ENCODE data around the gene CFAP46. TPM values are rescaled to one million over a fixed set of nuclear protein-coding genes. Genes with fewer than 3 reads are reported as not detected.
"Not testable (repeated sequence)": the region's sequence is repeated elsewhere in the genome, so short reads cannot be mapped to it uniquely, and the experiment has no call there.

The CFAP46 gene
- total RNA-seq, 1 donor from 2014 or later: 10.9 TPM

DNA sequence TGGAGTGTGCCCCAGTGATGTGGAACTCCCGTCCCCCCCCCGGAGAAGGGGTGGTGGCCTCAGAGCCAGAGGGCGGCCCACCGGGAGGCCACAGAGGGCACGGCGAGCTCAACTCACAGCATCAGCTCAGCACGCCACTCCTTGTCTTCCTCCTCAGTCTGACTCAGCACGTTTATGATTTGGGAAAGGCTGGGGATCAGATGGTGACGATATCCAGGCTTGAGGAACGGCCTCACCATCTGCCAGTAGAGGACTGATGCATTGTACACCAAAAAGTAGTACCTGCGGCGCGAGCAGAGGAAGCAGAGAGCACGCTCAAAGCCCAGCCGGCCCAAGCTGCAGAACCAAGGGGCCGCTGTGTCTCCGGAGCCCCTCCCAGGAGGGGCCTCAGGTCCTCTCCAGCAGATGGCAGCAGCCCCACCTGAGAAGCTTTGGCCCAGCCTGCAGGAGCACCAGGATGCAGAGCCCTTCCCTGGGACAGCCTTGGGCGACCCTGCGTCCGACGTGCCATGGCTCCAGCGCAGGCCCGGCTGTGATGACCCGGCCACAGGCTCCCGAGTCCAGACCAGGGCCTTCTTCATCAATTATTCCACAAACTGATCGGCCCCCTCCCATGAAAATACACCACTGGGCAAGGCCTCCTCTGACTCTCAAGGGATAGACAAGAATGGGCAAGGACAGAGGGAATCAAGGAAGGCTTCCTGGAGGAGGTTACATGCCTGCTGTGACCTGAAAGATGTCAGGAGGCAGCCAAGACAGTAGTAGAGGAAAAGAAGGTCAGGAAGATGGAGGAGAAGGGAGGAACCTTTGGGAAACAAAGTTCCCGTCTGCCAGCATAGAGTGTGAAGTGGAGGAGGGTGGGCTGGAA, 3.7 kb downstream of the CFAP46 start:
- Mint-ChIP-seq H3K4me1 (ENCODE audit: unreplicated experiment) (peaks cover 4% of the 10 kb centered on the region), H3K27me3 (peaks cover under 1% of the 10 kb centered on the region), H3K27ac (no peak overlapping the region), H3K9me3 (no peaks in the 10 kb centered on the region), H3K36me3 (no peaks in the 10 kb centered on the region), H3K4me3 (no peak overlapping the region)
- TF ChIP-seq, protein P1, sequence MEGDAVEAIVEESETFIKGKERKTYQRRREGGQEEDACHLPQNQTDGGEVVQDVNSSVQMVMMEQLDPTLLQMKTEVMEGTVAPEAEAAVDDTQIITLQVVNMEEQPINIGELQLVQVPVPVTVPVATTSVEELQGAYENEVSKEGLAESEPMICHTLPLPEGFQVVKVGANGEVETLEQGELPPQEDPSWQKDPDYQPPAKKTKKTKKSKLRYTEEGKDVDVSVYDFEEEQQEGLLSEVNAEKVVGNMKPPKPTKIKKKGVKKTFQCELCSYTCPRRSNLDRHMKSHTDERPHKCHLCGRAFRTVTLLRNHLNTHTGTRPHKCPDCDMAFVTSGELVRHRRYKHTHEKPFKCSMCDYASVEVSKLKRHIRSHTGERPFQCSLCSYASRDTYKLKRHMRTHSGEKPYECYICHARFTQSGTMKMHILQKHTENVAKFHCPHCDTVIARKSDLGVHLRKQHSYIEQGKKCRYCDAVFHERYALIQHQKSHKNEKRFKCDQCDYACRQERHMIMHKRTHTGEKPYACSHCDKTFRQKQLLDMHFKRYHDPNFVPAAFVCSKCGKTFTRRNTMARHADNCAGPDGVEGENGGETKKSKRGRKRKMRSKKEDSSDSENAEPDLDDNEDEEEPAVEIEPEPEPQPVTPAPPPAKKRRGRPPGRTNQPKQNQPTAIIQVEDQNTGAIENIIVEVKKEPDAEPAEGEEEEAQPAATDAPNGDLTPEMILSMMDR (conservative IDR thresholded peaks at IDR 0.05): peak; percentile 62
- no peak for DNase-seq (ENCODE audit: extremely low spot score, unreplicated experiment)

GRCh38 chr10:132937861-132938260, 4.5 kb downstream of the CFAP46 start:
- Mint-ChIP-seq H3K27me3 (no peaks in the 10 kb centered on the region), H3K36me3 (no peaks in the 10 kb centered on the region), H3K27ac (no peak overlapping the region), H3K4me1 (ENCODE audit: unreplicated experiment) (peaks cover 3% of the 10 kb centered on the region), H3K4me3 (no peak overlapping the region), H3K9me3 (no peaks in the 10 kb centered on the region)
- TF ChIP-seq, protein P1 (conservative IDR thresholded peaks at IDR 0.05): no peak
- DNase-seq (ENCODE audit: extremely low spot score, unreplicated experiment): no peak

DNA sequence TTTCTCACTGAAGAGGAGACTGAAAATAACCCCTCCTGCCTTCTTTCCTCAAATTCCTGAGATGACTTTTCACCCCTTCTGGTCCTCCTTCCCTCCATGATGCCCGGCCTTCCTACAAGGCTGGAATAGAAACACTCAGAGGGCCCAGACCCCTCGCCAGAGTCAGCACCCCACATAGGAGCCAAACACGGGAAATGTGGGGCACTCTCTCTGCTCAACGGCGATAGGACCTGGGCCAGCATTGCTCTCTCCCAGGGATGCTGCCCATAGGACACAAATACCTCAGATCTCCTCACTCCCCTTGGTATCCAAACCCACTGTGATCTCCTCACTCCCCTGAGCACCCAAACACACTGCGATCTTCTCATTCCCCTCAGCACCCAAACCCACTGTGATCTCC, 7.4 kb downstream of the CFAP46 start:
- Mint-ChIP-seq H3K36me3 (no peaks in the 10 kb centered on the region), H3K9me3 (no peaks in the 10 kb centered on the region), H3K4me1 (ENCODE audit: unreplicated experiment) (no peaks in the 10 kb centered on the region), H3K4me3 (no peak overlapping the region), H3K27ac (no peak overlapping the region), H3K27me3 (no peaks in the 10 kb centered on the region)
- DNase-seq (ENCODE audit: extremely low spot score, unreplicated experiment): no peak
- TF ChIP-seq, protein P1 (conservative IDR thresholded peaks at IDR 0.05): no peak

DNA sequence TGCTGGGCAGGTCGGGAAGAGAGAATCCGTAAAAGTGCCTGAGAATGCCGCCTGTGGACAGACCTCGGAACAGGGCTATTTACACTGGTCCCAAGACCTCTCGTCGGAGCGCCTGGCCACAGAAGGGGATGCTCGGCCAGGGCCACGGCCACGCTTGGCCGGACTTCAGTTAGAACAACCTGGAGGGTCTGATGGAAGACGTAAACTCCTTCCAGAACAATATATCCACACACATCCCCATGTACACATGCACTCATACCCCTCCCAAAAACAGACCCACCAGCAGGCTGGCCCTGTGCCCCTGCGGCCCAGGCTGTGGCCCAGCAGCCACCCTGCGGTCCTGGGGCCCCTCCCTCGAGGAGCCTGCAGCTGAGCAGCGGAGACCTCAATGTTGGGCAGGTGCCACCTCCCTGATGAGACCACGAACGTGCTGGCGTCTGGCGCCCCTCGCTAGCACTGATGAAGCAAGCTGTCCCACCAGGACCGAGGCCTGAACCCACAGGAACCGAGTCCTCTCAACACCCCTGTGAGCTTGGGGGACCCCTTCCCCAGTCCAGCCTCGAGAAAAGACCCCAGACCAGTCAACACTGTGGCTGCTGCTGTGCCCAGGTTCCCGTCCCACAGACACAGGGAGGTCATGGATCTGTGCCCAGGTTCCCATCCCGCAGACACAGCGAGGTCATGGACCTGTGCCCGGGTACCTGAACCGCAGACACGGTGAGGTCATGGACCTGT, 8.9 kb downstream of the CFAP46 start:
- Mint-ChIP-seq H3K9me3 (no peaks in the 10 kb centered on the region), H3K27me3 (no peaks in the 10 kb centered on the region), H3K27ac (no peak overlapping the region), H3K4me1 (ENCODE audit: unreplicated experiment) (no peaks in the 10 kb centered on the region), H3K4me3 (no peak overlapping the region), H3K36me3 (no peaks in the 10 kb centered on the region)
- DNase-seq (ENCODE audit: extremely low spot score, unreplicated experiment): no peak
- TF ChIP-seq, protein P1 (conservative IDR thresholded peaks at IDR 0.05): no peak

DNA sequence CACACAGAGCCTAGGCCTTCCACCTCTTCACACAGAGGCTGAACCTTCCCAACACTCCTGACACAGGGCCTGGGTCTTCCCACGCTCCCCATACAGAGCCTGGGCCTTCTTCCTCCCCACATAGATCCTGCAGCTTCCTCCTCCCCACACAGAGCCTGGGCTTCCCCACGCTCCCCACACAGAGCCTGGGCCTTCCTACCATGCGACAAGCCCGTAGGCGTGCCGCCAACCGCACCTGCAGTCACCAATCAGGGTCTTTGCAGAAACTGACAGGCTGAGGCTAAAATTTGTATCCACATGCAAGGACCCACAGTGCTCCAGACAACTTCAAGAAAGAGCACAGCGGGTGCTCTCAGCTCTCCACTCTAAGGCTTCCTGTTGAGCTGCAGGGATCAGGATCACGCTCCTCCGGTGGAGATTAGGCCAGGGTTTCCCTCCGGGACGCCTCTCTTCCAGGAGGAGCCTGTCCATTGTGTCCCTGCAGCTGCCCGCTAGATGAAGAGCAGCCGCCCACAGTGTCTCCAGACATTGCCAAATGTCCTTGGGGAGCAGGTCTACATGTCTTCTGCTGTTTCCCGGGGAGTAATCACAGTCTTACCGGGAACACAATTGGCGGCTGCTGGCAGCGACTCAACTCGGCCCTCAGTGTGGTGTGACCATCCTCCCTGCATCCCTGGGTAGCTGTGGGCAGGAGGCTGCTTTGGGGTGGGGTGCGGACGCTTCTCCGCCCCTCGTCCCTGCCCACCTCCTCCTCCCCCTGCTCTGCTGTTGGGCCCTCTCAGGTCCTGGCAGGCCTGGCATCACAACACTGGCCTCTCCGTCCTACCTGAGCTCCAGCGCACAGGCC, 9.7 kb downstream of the CFAP46 start:
- Mint-ChIP-seq H3K9me3 (no peaks in the 10 kb centered on the region), H3K36me3 (no peaks in the 10 kb centered on the region), H3K27me3 (no peaks in the 10 kb centered on the region), H3K4me1 (ENCODE audit: unreplicated experiment) (no peaks in the 10 kb centered on the region), H3K27ac (peak overlapping the region; percentile 6), H3K4me3 (no peak overlapping the region)
- no peak for DNase-seq (ENCODE audit: extremely low spot score, unreplicated experiment)
- TF ChIP-seq, protein P1 (conservative IDR thresholded peaks at IDR 0.05): no peak

GRCh38 chr10:132931258-132932250, 10.8 kb downstream of the CFAP46 start:
- H3K27ac Mint-ChIP-seq; H3K4me3 Mint-ChIP-seq; H3K4me1 Mint-ChIP-seq (ENCODE audit: unreplicated experiment); H3K27me3 Mint-ChIP-seq; H3K9me3 Mint-ChIP-seq; H3K36me3 Mint-ChIP-seq; DNase-seq (ENCODE audit: extremely low spot score, unreplicated experiment): not testable (repeated sequence)

- not testable (repeated sequence) for H3K4me3 Mint-ChIP-seq; H3K27me3 Mint-ChIP-seq; H3K4me1 Mint-ChIP-seq (ENCODE audit: unreplicated experiment)
Measured at GRCh38 chr10:132930701-132931100, 11.7 kb downstream of the CFAP46 start.

More at GRCh38 chr10:132930701-132931100, 11.7 kb downstream of the CFAP46 start:
- not testable (repeated sequence) for H3K36me3 Mint-ChIP-seq; DNase-seq (ENCODE audit: extremely low spot score, unreplicated experiment); H3K27ac Mint-ChIP-seq; H3K9me3 Mint-ChIP-seq

Data from type B pancreatic cell (in vitro differentiated cells).